HG03139 (cell line): Measurements from ENCODE around the gene FRMD4A.

Experiments
- ATAC-seq: cut with Tn5 transposase; IDR thresholded peaks from one replicate; pipeline ENCODE4 v1.9.1; 2021; ENCODE audit not compliant: unreplicated experiment

The FRMD4A gene

GRCh38 chr10:13693783-13694700, 636.7 kb downstream of the FRMD4A start:
- no peak for ATAC-seq

GRCh38 chr10:13690281-13690825, 640.4 kb downstream of the FRMD4A start:
- ATAC-seq = no peak

GRCh38 chr10:13686331-13686752, 644.4 kb downstream of the FRMD4A start:
- no peak for ATAC-seq

- ATAC-seq = no peak
Measured at GRCh38 chr10:13685885-13686284, 644.8 kb downstream of the FRMD4A start.

- ATAC-seq = no peak
Measured at GRCh38 chr10:13684806-13685482, 645.8 kb downstream of the FRMD4A start.

- ATAC-seq = no peak
Measured at GRCh38 chr10:13684252-13684791, 646.4 kb downstream of the FRMD4A start.

- ATAC-seq = no peak
Measured at GRCh38 chr10:13683017-13683416, 647.7 kb downstream of the FRMD4A start.

GRCh38 chr10:13681960-13682359, 648.8 kb downstream of the FRMD4A start:
- no peak for ATAC-seq

GRCh38 chr10:13681528-13681927, 649.2 kb downstream of the FRMD4A start:
- no peak for ATAC-seq

GRCh38 chr10:13681095-13681494, 649.6 kb downstream of the FRMD4A start:
- no peak for ATAC-seq

GRCh38 chr10:13678101-13678843, 652.5 kb downstream of the FRMD4A start:
- no peak for ATAC-seq

- ATAC-seq = no peak
Measured at GRCh38 chr10:13674645-13675588, 655.8 kb downstream of the FRMD4A start.

GRCh38 chr10:13673156-13673555, 657.6 kb downstream of the FRMD4A start:
- no peak for ATAC-seq

- ATAC-seq = no peak
Measured at GRCh38 chr10:13672548-13672947, 658.2 kb downstream of the FRMD4A start.

GRCh38 chr10:13671904-13672303, 658.8 kb downstream of the FRMD4A start:
- no peak for ATAC-seq

GRCh38 chr10:13670311-13670710, 660.4 kb downstream of the FRMD4A start:
- ATAC-seq = no peak

- ATAC-seq = no peak
Measured at GRCh38 chr10:13669901-13670300, 660.8 kb downstream of the FRMD4A start.

- no peak for ATAC-seq
Measured at GRCh38 chr10:13669182-13669855, 661.4 kb downstream of the FRMD4A start.

GRCh38 chr10:13668126-13668525, 662.6 kb downstream of the FRMD4A start:
- no peak for ATAC-seq
